Progenitor cell of endocrine pancreas (in vitro differentiated cells): ENCODE results near the gene ARHGAP15. TPM values are rescaled to one million over a fixed set of nuclear protein-coding genes. Genes with fewer than 3 reads are reported as not detected.

ENCODE experiments used
- DNase-seq: peaks from one replicate; pipeline ENCODE4 v3.0.0; 2021; ENCODE audit warnings: low spot score; ENCODE audit not compliant: unreplicated experiment
- H3K27ac Mint-ChIP-seq: 2 replicates; pipeline ENCODE4 v1.8.0; 2021; ENCODE audit warnings: mild to moderate bottlenecking, moderate library complexity, mixed read lengths
- H3K27me3 Mint-ChIP-seq: 2 replicates; pipeline ENCODE4 v1.8.0; 2021; ENCODE audit warnings: mixed read lengths
- H3K36me3 Mint-ChIP-seq: 2 replicates; pipeline ENCODE4 v1.8.0; 2022; ENCODE audit warnings: mixed read lengths; ENCODE audit not compliant: insufficient read depth
- H3K4me1 Mint-ChIP-seq: 2 replicates; pipeline ENCODE4 v1.8.0; 2021; ENCODE audit warnings: low read depth, mixed read lengths
- H3K4me3 Mint-ChIP-seq: 2 replicates; pipeline ENCODE4 v1.8.0; 2021; ENCODE audit warnings: low read depth, mild to moderate bottlenecking, moderate library complexity, mixed read lengths
- H3K9me3 Mint-ChIP-seq: 2 replicates; pipeline ENCODE4 v1.8.0; 2021; ENCODE audit warnings: low read depth, mixed read lengths
- total RNA-seq: library from RNA; stranded (reverse); gene quantifications from 2 replicates; pipeline ENCODE4 v1.2.1, GENCODE V29; 2021
- TF ChIP-seq, protein P1 (sequence below): fragments of 200-600 bp; sonication (generic); IDR thresholded peaks from one replicate; pipeline ENCODE4 v1.5.0; 2021; ENCODE audit warnings: antibody characterized with exemption, mild to moderate bottlenecking; ENCODE audit not compliant: unreplicated experiment

Gene ARHGAP15
- total RNA-seq, 1 donor from 2014 or later = not detected

DNA sequence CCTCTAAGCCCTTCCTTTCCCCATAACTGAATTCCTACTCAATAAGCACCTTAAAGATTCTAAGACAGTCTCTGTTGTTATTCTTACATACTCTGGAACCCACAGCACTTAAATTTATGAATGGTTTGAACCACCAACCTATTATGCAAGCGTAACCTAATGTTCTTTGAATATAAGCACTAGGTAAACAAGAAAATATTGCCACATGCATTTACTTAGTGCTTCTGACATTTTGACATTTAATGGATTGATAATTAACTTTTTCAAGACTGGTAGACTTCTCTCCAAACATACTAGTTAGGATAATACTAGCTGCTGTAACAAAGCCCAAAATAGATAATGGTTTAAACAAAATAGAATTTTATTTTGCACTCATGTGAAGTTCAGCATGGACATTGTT lies 164.8 kb downstream of the ARHGAP15 start:
- Mint-ChIP-seq H3K4me3 (no peak overlapping the region), H3K4me1 (peaks cover 2% of the 10 kb centered on the region), H3K27me3 (no peaks in the 10 kb centered on the region), H3K27ac (no peak overlapping the region), H3K9me3 (no peaks in the 10 kb centered on the region), H3K36me3 (no peaks in the 10 kb centered on the region)
- DNase-seq = no peak
- TF ChIP-seq, protein P1, sequence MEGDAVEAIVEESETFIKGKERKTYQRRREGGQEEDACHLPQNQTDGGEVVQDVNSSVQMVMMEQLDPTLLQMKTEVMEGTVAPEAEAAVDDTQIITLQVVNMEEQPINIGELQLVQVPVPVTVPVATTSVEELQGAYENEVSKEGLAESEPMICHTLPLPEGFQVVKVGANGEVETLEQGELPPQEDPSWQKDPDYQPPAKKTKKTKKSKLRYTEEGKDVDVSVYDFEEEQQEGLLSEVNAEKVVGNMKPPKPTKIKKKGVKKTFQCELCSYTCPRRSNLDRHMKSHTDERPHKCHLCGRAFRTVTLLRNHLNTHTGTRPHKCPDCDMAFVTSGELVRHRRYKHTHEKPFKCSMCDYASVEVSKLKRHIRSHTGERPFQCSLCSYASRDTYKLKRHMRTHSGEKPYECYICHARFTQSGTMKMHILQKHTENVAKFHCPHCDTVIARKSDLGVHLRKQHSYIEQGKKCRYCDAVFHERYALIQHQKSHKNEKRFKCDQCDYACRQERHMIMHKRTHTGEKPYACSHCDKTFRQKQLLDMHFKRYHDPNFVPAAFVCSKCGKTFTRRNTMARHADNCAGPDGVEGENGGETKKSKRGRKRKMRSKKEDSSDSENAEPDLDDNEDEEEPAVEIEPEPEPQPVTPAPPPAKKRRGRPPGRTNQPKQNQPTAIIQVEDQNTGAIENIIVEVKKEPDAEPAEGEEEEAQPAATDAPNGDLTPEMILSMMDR = no peak

DNA sequence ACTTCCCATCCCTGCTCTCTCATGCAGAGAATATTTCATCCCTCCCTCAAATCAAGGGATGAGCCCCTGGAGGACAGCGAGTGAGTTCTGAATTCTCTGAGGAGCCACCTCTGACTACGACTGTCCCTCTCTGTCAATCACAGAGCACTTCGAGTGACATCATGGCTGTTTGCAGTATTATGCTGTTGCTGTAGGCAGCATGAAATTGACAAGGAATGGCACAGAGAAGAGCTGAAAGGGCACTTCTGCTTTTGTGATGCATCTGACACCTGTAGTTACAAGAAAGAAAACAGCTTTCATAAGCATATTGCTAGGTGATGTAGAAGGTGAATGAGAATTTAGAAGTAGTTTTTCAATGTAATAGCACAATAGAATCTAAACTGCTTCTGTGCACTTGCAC lies 166.9 kb downstream of the ARHGAP15 start:
- no peak overlapping the region for H3K27ac Mint-ChIP-seq
- no peak for DNase-seq
- H3K36me3 Mint-ChIP-seq = no peaks in the 10 kb centered on the region
- no peaks in the 10 kb centered on the region for H3K27me3 Mint-ChIP-seq
- no peaks in the 10 kb centered on the region for H3K9me3 Mint-ChIP-seq
- no peaks in the 10 kb centered on the region for H3K4me1 Mint-ChIP-seq
- H3K4me3 Mint-ChIP-seq = no peak overlapping the region
- TF ChIP-seq, protein P1 = no peak

DNA sequence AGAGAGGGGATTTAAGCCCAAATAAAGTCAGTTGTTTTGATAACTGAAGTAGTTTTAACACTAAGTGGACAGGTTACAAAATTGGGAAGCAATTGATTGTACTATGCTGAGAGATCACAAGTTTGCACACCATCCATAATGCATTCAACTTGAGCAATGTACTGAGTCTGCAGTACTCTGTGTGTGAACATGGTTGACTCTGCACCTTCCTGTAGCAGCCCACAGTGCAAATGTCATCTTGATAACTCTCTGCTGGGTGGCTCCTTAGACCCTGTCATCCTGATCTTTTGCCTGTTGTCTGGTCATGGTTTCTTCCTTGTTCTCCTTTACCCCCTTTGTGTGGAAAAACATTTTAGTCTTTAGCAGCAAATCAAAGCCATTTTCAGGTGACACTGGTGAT lies 168.0 kb downstream of the ARHGAP15 start:
- Mint-ChIP-seq H3K4me1 (no peaks in the 10 kb centered on the region), H3K4me3 (no peak overlapping the region), H3K36me3 (no peaks in the 10 kb centered on the region), H3K27ac (no peak overlapping the region), H3K9me3 (no peaks in the 10 kb centered on the region), H3K27me3 (no peaks in the 10 kb centered on the region)
- TF ChIP-seq, protein P1 = no peak
- no peak for DNase-seq

DNA sequence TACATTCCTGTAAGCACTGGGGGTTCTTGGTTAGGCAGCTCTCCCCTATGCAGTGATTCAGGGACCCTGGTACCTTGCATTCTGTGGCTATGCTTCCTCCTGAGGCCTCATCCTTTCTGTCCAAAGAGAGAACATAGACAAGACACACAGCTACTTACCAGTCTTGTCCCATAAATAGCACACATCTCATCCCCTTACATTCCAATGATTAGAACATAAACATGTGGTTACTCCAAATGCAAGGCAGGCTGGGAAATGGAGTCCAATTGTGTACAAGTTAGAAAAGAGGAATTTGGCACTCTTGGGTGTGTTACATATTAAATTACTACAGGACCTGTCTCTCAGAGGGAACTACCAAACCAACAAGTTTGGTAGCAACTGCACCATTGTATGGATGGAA lies 171.3 kb downstream of the ARHGAP15 start:
- H3K27ac Mint-ChIP-seq = no peak overlapping the region
- no peaks in the 10 kb centered on the region for H3K4me1 Mint-ChIP-seq
- H3K36me3 Mint-ChIP-seq = no peaks in the 10 kb centered on the region
- no peaks in the 10 kb centered on the region for H3K27me3 Mint-ChIP-seq
- TF ChIP-seq, protein P1 = no peak
- DNase-seq = no peak
- no peak overlapping the region for H3K4me3 Mint-ChIP-seq
- H3K9me3 Mint-ChIP-seq = no peaks in the 10 kb centered on the region

DNA sequence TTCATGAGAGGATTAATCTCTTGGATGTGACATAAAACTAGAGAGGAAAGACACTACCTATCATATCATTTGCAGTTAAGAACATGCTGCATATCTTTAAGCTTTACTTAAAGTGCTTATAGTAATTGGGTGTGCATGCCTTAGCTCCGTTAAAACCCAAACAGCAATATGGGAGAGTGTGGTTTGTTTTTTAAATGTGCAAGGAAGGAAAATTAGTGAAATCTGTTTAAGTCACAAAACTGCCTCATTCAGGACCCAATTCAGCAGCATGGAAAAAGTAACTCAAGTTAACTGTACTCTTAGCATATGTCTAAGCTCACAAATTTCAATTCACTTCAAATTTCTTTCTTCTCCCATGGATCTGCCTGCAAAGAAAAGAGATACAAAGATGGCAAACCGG lies 182.2 kb downstream of the ARHGAP15 start:
- no peaks in the 10 kb centered on the region for H3K27me3 Mint-ChIP-seq
- no peaks in the 10 kb centered on the region for H3K36me3 Mint-ChIP-seq
- DNase-seq = no peak
- no peaks in the 10 kb centered on the region for H3K4me1 Mint-ChIP-seq
- TF ChIP-seq, protein P1 = no peak
- H3K27ac Mint-ChIP-seq = no peak overlapping the region
- no peak overlapping the region for H3K4me3 Mint-ChIP-seq
- no peaks in the 10 kb centered on the region for H3K9me3 Mint-ChIP-seq

DNA sequence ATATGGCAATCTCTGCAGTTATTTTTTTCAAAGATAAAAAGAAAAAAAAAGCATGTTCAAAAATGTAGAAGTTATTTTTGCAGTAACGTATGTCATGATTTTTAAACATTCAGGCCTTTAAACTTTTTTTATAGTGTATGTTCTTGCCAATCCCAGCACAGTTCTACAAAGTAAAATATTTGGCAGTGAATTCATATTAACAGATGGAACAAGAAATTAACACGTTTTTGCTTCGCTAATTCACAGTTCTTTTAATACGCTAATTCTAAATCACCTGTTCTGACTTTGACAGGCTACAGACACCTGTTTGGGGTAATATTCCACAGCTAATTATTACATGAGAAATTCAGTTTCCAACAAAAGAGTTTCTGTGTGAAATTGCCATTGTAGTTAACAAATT lies 183.2 kb downstream of the ARHGAP15 start:
- no peaks in the 10 kb centered on the region for H3K27me3 Mint-ChIP-seq
- no peak for DNase-seq

More for the DNA sequence above, 183.2 kb downstream of the ARHGAP15 start:
- Mint-ChIP-seq H3K27ac (no peak overlapping the region), H3K9me3 (no peaks in the 10 kb centered on the region), H3K4me3 (no peak overlapping the region), H3K4me1 (no peaks in the 10 kb centered on the region), H3K36me3 (no peaks in the 10 kb centered on the region)
- TF ChIP-seq, protein P1 = no peak
